Suprapubic skin (tissue), 4 donors: Measurements from ENCODE around the gene CNTD1. TPM values are rescaled to one million over a fixed set of nuclear protein-coding genes. Genes with fewer than 3 reads are reported as not detected.
A peak's percentile ranks its signal among the peaks of the same experiment; 100 is the strongest.

Source experiments
- DNase-seq, 2 donors: peaks; one replicate each; pipeline ENCODE4 v3.0.0-alpha.2; 2019; ENCODE audit warnings: low spot score in 2 of 2
- H3K27ac ChIP-seq: fragments of 200-600 bp; sonication (generic); one replicate; pipeline ENCODE4 v1.5.1; 2019
- H3K27me3 ChIP-seq: fragments of 200-600 bp; sonication (generic); one replicate; pipeline ENCODE4 v1.5.1; 2019
- H3K36me3 ChIP-seq: fragments of 200-600 bp; sonication (generic); one replicate; pipeline ENCODE4 v1.5.1; 2019
- H3K4me1 ChIP-seq: fragments of 200-600 bp; sonication (generic); one replicate; pipeline ENCODE4 v1.5.1; 2019
- H3K4me3 ChIP-seq: fragments of 200-600 bp; sonication (generic); one replicate; pipeline ENCODE4 v1.5.1; 2019; ENCODE audit warnings: mild to moderate bottlenecking
- H3K9me3 ChIP-seq: fragments of 200-600 bp; sonication (generic); one replicate; pipeline ENCODE4 v1.5.1; 2019
- EP300 ChIP-seq: sonication (generic); formaldehyde crosslinking; IDR thresholded peaks from one replicate; pipeline ENCODE4 v1.6.1; 2017; ENCODE audit warnings: antibody characterized with exemption
- POLR2A ChIP-seq, 2 donors: fragments of 450-650 bp; IDR thresholded peaks; one replicate each; pipeline ENCODE4 v1.6.1; 2017; ENCODE audit warnings: antibody characterized with exemption in 2 of 2, mild to moderate bottlenecking in 2 of 2, moderate library complexity in 2 of 2
- POLR2AphosphoS5 ChIP-seq, 3 donors: sonication (generic); formaldehyde crosslinking; IDR thresholded peaks; one replicate each; pipeline ENCODE4 v1.6.1; 2017; ENCODE audit warnings: antibody characterized with exemption in 3 of 3
- WGBS: methylation state at CpG from one replicate; pipeline ENCODE4 v1.1.5; 2018; 5-methylcytosine and 5-hydroxymethylcytosine counted together
- total RNA-seq, 4 donors: library from RNA; depleted of rRNA; stranded (reverse); fragments of >200 nt; gene quantifications; one replicate each; pipeline ENCODE4 v1.1.0, GENCODE V29; 2016
- TF ChIP-seq, protein P1 (sequence below), 2 donors: fragments of 200-600 bp in 1 of 2; fragments of 450-650 bp in 1 of 2; sonication (generic) in 1 of 2; IDR thresholded peaks; one replicate each; pipeline ENCODE4 v1.5.1; 2016 to 2019; ENCODE audit warnings: antibody characterized with exemption in 2 of 2, mild to moderate bottlenecking in 1 of 2, moderate library complexity in 1 of 2

CNTD1 gene
- total RNA-seq, 4 donors from 2014 or later, result 0.42 TPM; not detected in 3

DNA sequence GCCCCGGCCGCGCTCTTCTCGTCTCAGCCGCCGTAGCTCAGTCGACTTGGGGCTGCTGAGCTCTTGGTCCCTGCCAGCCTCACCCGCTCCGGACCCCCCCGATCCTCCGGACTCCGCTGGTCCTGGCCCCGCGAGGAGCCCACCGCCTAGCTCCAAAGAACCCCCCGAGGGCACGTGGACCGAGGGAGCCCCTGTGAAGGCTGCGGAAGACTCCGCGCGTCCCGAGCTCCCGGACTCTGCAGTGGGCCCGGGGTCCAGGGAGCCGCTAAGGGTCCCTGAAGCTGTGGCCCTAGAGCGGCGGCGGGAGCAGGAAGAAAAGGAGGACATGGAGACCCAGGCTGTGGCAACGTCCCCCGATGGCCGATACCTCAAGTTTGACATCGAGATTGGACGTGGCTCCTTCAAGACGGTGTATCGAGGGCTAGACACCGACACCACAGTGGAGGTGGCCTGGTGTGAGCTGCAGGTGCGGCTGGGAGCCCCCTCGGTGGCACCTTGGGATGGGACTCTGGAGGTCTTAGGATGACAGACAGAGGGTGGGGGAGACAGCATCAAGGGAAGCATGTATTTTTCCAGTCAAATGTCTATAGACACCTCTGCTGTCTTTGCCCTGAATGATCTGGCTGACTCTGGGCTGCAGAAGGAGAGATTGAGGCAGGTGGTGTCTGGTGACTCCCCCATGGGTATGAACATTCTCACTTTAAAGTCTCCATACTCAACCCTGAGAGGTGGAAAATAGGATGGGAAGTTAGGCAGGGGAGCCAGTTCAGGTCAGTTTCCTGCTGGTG is 17.6 kb upstream of the CNTD1 start:
- no peak for DNase-seq
- TF ChIP-seq POLR2AphosphoS5 (IDR thresholded peaks at IDR 0.05), result no peak
- TF ChIP-seq EP300, result no peak
- TF ChIP-seq, protein P1, sequence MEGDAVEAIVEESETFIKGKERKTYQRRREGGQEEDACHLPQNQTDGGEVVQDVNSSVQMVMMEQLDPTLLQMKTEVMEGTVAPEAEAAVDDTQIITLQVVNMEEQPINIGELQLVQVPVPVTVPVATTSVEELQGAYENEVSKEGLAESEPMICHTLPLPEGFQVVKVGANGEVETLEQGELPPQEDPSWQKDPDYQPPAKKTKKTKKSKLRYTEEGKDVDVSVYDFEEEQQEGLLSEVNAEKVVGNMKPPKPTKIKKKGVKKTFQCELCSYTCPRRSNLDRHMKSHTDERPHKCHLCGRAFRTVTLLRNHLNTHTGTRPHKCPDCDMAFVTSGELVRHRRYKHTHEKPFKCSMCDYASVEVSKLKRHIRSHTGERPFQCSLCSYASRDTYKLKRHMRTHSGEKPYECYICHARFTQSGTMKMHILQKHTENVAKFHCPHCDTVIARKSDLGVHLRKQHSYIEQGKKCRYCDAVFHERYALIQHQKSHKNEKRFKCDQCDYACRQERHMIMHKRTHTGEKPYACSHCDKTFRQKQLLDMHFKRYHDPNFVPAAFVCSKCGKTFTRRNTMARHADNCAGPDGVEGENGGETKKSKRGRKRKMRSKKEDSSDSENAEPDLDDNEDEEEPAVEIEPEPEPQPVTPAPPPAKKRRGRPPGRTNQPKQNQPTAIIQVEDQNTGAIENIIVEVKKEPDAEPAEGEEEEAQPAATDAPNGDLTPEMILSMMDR (IDR thresholded peaks at IDR 0.05), result no peak
- TF ChIP-seq POLR2A (IDR thresholded peaks at IDR 0.05), result no peak
- Histone ChIP-seq H3K27ac (no peak overlapping the region), H3K36me3 (peaks cover 37% of the 10 kb centered on the region), H3K4me3 (peak overlapping the region; percentile 53), H3K9me3 (no peaks in the 10 kb centered on the region), H3K27me3 (peaks cover 60% of the 10 kb centered on the region), H3K4me1 (peaks cover 41% of the 10 kb centered on the region)
- whole genome bisulfite sequencing, result 4% methylated on average over 17 of the region's 39 CpGs

DNA sequence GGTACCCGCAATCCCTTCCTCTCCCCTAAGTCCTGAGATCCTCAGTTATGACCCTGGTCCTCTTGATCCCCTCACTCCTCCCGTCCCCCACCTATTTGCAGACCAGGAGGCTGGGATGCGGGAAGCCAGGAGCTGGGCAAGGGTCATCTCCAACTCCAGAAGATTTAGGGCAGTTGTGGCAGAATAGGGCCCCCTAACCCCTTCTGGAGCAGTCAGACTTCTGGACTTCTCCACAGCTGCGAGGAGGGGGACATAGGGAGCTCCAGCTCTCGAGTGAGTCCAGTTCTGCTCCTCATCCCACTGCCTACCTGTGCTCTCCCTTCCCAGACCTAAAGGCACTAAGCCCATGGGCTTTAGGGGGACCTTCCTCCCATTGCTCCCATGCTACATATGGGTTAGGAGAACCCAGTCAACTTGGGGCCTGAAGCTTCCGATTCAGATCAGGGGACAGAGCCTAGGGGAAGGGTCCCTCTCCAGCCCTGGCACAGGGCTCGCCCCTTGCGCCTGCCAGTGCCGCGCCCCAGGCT is 17.0 kb upstream of the CNTD1 start:
- peaks cover 41% of the 10 kb centered on the region for H3K4me1 ChIP-seq
- TF ChIP-seq, protein P1 (IDR thresholded peaks at IDR 0.05), result no peak
- TF ChIP-seq POLR2AphosphoS5 (IDR thresholded peaks at IDR 0.05) (no peak), POLR2A (IDR thresholded peaks at IDR 0.05) (no peak), EP300 (no peak)
- H3K4me3 ChIP-seq, result peak overlapping the region; percentile 9
- peaks cover 65% of the 10 kb centered on the region for H3K27me3 ChIP-seq
- DNase-seq, result no peak
- H3K36me3 ChIP-seq, result peaks cover 30% of the 10 kb centered on the region
- no peak overlapping the region for H3K27ac ChIP-seq
- no peaks in the 10 kb centered on the region for H3K9me3 ChIP-seq
- WGBS, result 40% methylated on average over 4 of the region's 10 CpGs

DNA sequence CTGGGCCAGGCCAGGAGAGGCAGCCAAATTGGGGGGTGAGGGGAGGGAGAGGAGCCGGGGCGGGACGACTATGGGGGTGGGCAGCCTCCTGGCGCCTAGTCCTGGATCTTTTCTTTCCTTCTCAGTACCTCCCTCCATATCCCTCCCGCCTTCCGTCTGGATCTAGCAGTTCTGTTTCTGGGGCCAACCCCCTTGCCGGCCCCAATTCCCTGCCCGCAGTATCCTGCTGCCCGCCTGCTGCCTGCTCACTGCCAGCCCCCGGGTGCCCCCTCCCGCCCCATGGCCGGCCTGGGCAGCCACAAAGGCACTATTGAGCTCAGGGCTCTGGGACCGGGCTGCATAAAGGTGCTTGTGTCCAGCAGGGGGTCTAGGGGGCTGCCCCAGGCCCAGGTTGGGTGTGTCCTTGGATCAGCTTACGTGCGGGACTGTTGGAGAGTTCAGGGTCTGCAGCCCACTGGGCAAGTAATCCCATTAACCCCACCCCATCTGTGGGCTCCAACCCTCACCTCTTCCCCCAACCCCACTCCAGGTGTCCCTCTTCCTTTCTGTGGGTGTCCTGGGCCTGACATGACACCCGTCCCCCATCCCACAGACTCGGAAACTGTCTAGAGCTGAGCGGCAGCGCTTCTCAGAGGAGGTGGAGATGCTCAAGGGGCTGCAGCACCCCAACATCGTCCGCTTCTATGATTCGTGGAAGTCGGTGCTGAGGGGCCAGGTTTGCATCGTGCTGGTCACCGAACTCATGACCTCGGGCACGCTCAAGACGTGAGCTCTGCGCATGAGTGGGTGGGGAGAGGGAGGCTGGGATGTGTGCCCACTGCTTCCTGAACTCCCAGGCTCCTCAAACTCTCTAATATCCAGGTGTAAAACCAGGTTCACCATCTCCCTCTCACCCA is 16.2 kb upstream of the CNTD1 start:
- H3K4me1 ChIP-seq, result peaks cover 41% of the 10 kb centered on the region
- peak overlapping the region; percentile 9 for H3K4me3 ChIP-seq
- no peak for DNase-seq
- no peak for TF ChIP-seq EP300
- no peak for TF ChIP-seq POLR2AphosphoS5 (IDR thresholded peaks at IDR 0.05)
- TF ChIP-seq POLR2A (IDR thresholded peaks at IDR 0.05), result no peak
- H3K27me3 ChIP-seq, result peaks cover 72% of the 10 kb centered on the region
- H3K27ac ChIP-seq, result no peak overlapping the region
- WGBS, result 26% methylated on average over 14 of the region's 29 CpGs
- no peaks in the 10 kb centered on the region for H3K9me3 ChIP-seq
- peaks cover 23% of the 10 kb centered on the region for H3K36me3 ChIP-seq

DNA sequence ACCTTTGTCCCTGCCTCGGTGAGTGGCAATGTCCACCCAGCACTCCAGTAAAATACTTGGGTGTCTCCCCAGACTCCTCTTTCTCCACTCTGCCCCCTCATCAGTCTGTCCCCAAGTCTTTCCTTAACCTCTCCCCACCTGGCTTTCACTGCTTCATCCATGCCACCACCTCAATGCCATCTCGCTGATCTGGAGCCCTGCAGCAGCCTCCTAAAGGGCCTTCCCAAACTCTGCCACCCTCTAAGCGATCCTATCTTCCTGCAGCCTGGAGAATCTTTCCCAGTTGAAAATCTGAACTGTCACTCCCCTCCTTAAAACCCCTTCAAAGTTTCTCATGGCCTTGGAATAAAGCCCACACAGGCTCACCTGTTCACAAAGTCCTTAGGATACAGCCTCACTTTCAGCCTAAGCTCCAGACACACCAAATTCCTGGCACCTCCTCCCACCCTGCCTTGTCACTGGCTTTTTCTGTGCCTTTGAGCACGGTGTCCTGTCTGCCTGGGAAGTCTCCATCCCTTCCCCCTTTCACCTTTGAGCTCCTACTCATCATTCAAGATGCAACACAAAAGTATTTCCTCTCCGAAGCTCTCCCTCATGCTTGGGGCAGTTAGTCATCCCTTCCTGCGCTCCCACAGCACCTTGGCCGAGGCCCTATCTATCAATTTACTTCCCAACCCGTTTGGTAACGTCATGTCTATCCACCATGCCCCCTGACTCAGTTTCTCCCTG is 15.4 kb upstream of the CNTD1 start:
- no peaks in the 10 kb centered on the region for H3K9me3 ChIP-seq
- H3K36me3 ChIP-seq, result peaks cover 15% of the 10 kb centered on the region
- peaks cover 78% of the 10 kb centered on the region for H3K27me3 ChIP-seq
- TF ChIP-seq, protein P1 (IDR thresholded peaks at IDR 0.05), result no peak
- no peak for TF ChIP-seq POLR2A (IDR thresholded peaks at IDR 0.05)
- H3K27ac ChIP-seq, result no peak overlapping the region
- no peak for DNase-seq
- 49% methylated on average over 9 of the region's 9 CpGs for WGBS
- H3K4me3 ChIP-seq, result no peak overlapping the region
- peaks cover 41% of the 10 kb centered on the region for H3K4me1 ChIP-seq

DNA sequence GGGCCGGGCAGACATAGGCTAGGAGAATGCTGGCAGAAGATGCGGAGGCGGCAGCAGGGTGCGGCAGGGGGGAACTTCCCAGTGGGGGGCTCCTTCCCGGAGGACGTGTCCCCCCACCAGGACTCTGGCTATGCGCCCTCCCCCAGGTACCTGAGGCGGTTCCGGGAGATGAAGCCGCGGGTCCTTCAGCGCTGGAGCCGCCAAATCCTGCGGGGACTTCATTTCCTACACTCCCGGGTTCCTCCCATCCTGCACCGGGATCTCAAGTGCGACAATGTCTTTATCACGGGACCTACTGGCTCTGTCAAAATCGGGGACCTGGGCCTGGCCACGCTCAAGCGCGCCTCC is 14.9 kb upstream of the CNTD1 start:
- 34% methylated on average over 19 of the region's 22 CpGs for WGBS
- H3K9me3 ChIP-seq, result no peaks in the 10 kb centered on the region

More for the DNA sequence above, 14.9 kb upstream of the CNTD1 start:
- H3K4me3 ChIP-seq, result no peak overlapping the region
- peaks cover 41% of the 10 kb centered on the region for H3K4me1 ChIP-seq
- DNase-seq, result no peak
- no peak overlapping the region for H3K27ac ChIP-seq
- no peak for TF ChIP-seq POLR2A (IDR thresholded peaks at IDR 0.05)
- TF ChIP-seq POLR2AphosphoS5 (IDR thresholded peaks at IDR 0.05), result no peak
- TF ChIP-seq EP300, result no peak
- TF ChIP-seq, protein P1 (IDR thresholded peaks at IDR 0.05), result no peak
- H3K27me3 ChIP-seq, result peaks cover 80% of the 10 kb centered on the region
- H3K36me3 ChIP-seq, result peaks cover 10% of the 10 kb centered on the region
